Measurements from ENCODE around the gene RAD51B. TPM values are rescaled to one million over a fixed set of nuclear protein-coding genes. Genes with fewer than 3 reads are reported as not detected.

RAD51B gene
- total and polyA plus RNA-seq, 9 of the 15 experiments (the other 6 are each of a cell fraction or from before 2014, with no cell fraction given): 8.5 to 17.3 (median 11.3) TPM

DNA sequence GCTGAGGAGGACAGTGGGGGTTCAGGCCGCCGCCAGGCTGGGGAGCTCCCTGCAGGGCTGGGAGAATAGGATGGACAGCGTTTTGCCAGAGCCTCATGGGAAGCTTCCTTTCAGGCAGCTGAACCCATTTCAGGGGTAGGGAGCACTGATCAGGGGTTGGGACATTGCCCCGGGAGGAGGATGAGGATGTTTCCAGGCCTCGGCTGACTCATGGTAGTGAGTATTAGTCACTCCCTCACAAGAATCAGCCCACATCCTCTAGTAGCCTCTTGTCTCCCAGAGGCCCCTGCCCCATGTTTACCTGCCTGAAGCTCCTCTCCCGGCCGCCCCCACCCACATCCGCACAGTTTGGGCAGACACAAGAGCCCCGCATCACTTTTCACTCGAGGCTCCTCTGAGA lies 883.5 kb downstream of the RAD51B start (continued):
- TF ChIP-seq, protein P1, sequence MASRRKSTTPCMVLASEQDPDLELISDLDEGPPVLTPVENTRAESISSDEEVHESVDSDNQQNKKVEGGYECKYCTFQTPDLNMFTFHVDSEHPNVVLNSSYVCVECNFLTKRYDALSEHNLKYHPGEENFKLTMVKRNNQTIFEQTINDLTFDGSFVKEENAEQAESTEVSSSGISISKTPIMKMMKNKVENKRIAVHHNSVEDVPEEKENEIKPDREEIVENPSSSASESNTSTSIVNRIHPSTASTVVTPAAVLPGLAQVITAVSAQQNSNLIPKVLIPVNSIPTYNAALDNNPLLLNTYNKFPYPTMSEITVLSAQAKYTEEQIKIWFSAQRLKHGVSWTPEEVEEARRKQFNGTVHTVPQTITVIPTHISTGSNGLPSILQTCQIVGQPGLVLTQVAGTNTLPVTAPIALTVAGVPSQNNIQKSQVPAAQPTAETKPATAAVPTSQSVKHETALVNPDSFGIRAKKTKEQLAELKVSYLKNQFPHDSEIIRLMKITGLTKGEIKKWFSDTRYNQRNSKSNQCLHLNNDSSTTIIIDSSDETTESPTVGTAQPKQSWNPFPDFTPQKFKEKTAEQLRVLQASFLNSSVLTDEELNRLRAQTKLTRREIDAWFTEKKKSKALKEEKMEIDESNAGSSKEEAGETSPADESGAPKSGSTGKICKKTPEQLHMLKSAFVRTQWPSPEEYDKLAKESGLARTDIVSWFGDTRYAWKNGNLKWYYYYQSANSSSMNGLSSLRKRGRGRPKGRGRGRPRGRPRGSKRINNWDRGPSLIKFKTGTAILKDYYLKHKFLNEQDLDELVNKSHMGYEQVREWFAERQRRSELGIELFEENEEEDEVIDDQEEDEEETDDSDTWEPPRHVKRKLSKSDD (conservative IDR thresholded peaks at IDR 0.05; ENCODE audit: low read length): no peak
- TF ChIP-seq JUN (IDR thresholded peaks at IDR 0.05; ENCODE audit: borderline replicate concordance, low read depth, low read length): peak; percentile 72; the same call in 1 of the 2 replicates
- TF ChIP-seq JUN (CRISPR knock-in tag; IDR thresholded peaks at IDR 0.05; ENCODE audit: borderline replicate concordance): no peak
- TF ChIP-seq ZFP36 (IDR thresholded peaks at IDR 0.05; ENCODE audit: low read depth, low read length, partially characterized antibody): no peak
- TF ChIP-seq, protein P2, sequence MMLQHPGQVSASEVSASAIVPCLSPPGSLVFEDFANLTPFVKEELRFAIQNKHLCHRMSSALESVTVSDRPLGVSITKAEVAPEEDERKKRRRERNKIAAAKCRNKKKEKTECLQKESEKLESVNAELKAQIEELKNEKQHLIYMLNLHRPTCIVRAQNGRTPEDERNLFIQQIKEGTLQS (IDR thresholded peaks at IDR 0.05): peak; percentile 72
- TF ChIP-seq, protein P2 (CRISPR knock-in tag; conservative IDR thresholded peaks at IDR 0.05): no peak
- no peak for TF ChIP-seq THRAP3 (IDR thresholded peaks at IDR 0.05; ENCODE audit: borderline replicate concordance)
- no peak for TF ChIP-seq ZNF583 (CRISPR knock-in tag; IDR thresholded peaks at IDR 0.05)
- TF ChIP-seq ARID1B (IDR thresholded peaks at IDR 0.05): peak; percentile 36; the same call in 1 of the 2 replicates
- TF ChIP-seq STAG1 (CRISPR knock-in tag; IDR thresholded peaks at IDR 0.05; ENCODE audit: borderline replicate concordance): no peak
- no peak for TF ChIP-seq HCFC1 (IDR thresholded peaks at IDR 0.05; ENCODE audit: low read depth, low read length)
- no peak for TF ChIP-seq ZNF444 (CRISPR knock-in tag; IDR thresholded peaks at IDR 0.05)
- TF ChIP-seq NFYB (IDR thresholded peaks at IDR 0.05; ENCODE audit: extremely low read depth, insufficient read length): no peak
- TF ChIP-seq, protein P3, sequence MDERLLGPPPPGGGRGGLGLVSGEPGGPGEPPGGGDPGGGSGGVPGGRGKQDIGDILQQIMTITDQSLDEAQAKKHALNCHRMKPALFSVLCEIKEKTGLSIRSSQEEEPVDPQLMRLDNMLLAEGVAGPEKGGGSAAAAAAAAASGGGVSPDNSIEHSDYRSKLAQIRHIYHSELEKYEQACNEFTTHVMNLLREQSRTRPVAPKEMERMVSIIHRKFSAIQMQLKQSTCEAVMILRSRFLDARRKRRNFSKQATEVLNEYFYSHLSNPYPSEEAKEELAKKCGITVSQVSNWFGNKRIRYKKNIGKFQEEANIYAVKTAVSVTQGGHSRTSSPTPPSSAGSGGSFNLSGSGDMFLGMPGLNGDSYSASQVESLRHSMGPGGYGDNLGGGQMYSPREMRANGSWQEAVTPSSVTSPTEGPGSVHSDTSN (CRISPR knock-in tag; IDR thresholded peaks at IDR 0.05; ENCODE audit: low read depth): no peak
- TF ChIP-seq, protein P3 (tag; conservative IDR thresholded peaks at IDR 0.05; ENCODE audit: low read depth): no peak
- TF ChIP-seq DPF2 (IDR thresholded peaks at IDR 0.05): 0 out of 2 replicates have a peak, but pooled peaks have one; percentile 24
- TF ChIP-seq POLR3A (IDR thresholded peaks at IDR 0.05; ENCODE audit: borderline replicate concordance, extremely low read depth, insufficient read depth, insufficient read length): no peak
- TF ChIP-seq, protein P4, sequence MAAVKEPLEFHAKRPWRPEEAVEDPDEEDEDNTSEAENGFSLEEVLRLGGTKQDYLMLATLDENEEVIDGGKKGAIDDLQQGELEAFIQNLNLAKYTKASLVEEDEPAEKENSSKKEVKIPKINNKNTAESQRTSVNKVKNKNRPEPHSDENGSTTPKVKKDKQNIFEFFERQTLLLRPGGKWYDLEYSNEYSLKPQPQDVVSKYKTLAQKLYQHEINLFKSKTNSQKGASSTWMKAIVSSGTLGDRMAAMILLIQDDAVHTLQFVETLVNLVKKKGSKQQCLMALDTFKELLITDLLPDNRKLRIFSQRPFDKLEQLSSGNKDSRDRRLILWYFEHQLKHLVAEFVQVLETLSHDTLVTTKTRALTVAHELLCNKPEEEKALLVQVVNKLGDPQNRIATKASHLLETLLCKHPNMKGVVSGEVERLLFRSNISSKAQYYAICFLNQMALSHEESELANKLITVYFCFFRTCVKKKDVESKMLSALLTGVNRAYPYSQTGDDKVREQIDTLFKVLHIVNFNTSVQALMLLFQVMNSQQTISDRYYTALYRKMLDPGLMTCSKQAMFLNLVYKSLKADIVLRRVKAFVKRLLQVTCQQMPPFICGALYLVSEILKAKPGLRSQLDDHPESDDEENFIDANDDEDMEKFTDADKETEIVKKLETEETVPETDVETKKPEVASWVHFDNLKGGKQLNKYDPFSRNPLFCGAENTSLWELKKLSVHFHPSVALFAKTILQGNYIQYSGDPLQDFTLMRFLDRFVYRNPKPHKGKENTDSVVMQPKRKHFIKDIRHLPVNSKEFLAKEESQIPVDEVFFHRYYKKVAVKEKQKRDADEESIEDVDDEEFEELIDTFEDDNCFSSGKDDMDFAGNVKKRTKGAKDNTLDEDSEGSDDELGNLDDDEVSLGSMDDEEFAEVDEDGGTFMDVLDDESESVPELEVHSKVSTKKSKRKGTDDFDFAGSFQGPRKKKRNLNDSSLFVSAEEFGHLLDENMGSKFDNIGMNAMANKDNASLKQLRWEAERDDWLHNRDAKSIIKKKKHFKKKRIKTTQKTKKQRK (IDR thresholded peaks at IDR 0.05; ENCODE audit: borderline replicate concordance, low read depth, low read length): no peak
- TF ChIP-seq EWSR1 (IDR thresholded peaks at IDR 0.05; ENCODE audit: borderline replicate concordance, low read depth, partially characterized antibody): no peak
- peak; percentile 86 for TF ChIP-seq FOSL1 (tag; conservative IDR thresholded peaks at IDR 0.05)

Data from K562 (cell line).